IPS-18c (cell line): ENCODE data around the gene ARMC7.
A peak's percentile ranks its signal among the peaks of the same experiment; 100 is the strongest.
"Not testable (repeated sequence)": the region's sequence is repeated elsewhere in the genome, so short reads cannot be mapped to it uniquely, and the experiment has no call there.

ENCODE experiments used
- H3K4me3 ChIP-seq: 2 replicates; pipeline ENCODE4 v1.7.0; 2013; ENCODE audit warnings: low read depth, mild to moderate bottlenecking, low read length, moderate library complexity; ENCODE audit not compliant: insufficient read depth
- H3K9me3 ChIP-seq: one replicate; pipeline ENCODE4 v1.6.1; 2013; ENCODE audit warnings: mild to moderate bottlenecking, low read length, moderate library complexity; ENCODE audit not compliant: control insufficient read depth, insufficient read depth

The ARMC7 gene

GRCh38 chr17:75109407-75110233 is at the start of gene ARMC7:
Gene ARMC7, plus strand, starts transcription at chr17:75109969. Its CDS starts 320 bp downstream, at chr17:75110289.
- Histone ChIP-seq H3K4me3 (peak within 1 kb of the TSS; percentile 85), H3K9me3 (no peaks in the 10 kb centered on the region)

- Histone ChIP-seq H3K4me3 (no peak overlapping the region), H3K9me3 (no peaks in the 10 kb centered on the region)
Measured at GRCh38 chr17:75060434-75061054, 49.2 kb upstream of the ARMC7 start.

GRCh38 chr17:75061055-75061438 is 48.7 kb upstream of the ARMC7 start:
- Histone ChIP-seq H3K9me3 (no peaks in the 10 kb centered on the region), H3K4me3 (no peak overlapping the region)

- Histone ChIP-seq H3K4me3 (no peak overlapping the region), H3K9me3 (no peaks in the 10 kb centered on the region)
Measured at GRCh38 chr17:75061618-75062017, 48.2 kb upstream of the ARMC7 start.

- no peak overlapping the region for H3K4me3 ChIP-seq
- H3K9me3 ChIP-seq, result no peaks in the 10 kb centered on the region
Measured at GRCh38 chr17:75063201-75063600, 46.6 kb upstream of the ARMC7 start.

GRCh38 chr17:75063626-75064025 is 46.1 kb upstream of the ARMC7 start:
- Histone ChIP-seq H3K4me3 (no peak overlapping the region), H3K9me3 (no peaks in the 10 kb centered on the region)

- no peak overlapping the region for H3K4me3 ChIP-seq
- H3K9me3 ChIP-seq, result no peaks in the 10 kb centered on the region
Measured at GRCh38 chr17:75064040-75064439, 45.7 kb upstream of the ARMC7 start.

GRCh38 chr17:75064460-75064859 is 45.3 kb upstream of the ARMC7 start:
- Histone ChIP-seq H3K4me3 (no peak overlapping the region), H3K9me3 (no peaks in the 10 kb centered on the region)

- Histone ChIP-seq H3K4me3 (no peak overlapping the region), H3K9me3 (no peaks in the 10 kb centered on the region)
Measured at GRCh38 chr17:75064867-75065561, 44.8 kb upstream of the ARMC7 start.

GRCh38 chr17:75065562-75066151 is 44.1 kb upstream of the ARMC7 start:
- no peak overlapping the region for H3K4me3 ChIP-seq
- H3K9me3 ChIP-seq, result no peaks in the 10 kb centered on the region

GRCh38 chr17:75067856-75068255 is 41.9 kb upstream of the ARMC7 start:
- Histone ChIP-seq H3K9me3 (no peaks in the 10 kb centered on the region), H3K4me3 (no peak overlapping the region)

- H3K9me3 ChIP-seq, result no peaks in the 10 kb centered on the region
- H3K4me3 ChIP-seq, result no peak overlapping the region
Measured at GRCh38 chr17:75068750-75069149, 41.0 kb upstream of the ARMC7 start.

GRCh38 chr17:75069783-75070182 is 40.0 kb upstream of the ARMC7 start:
- Histone ChIP-seq H3K9me3 (no peaks in the 10 kb centered on the region), H3K4me3 (no peak overlapping the region)

GRCh38 chr17:75071478-75072271 is 38.1 kb upstream of the ARMC7 start:
- not testable (repeated sequence) for H3K9me3 ChIP-seq, H3K4me3 ChIP-seq

- not testable (repeated sequence) for H3K9me3 ChIP-seq, H3K4me3 ChIP-seq
Measured at GRCh38 chr17:75072909-75073308, 36.9 kb upstream of the ARMC7 start.

- Histone ChIP-seq H3K4me3 (no peak overlapping the region), H3K9me3 (no peaks in the 10 kb centered on the region)
Measured at GRCh38 chr17:75073618-75074047, 36.1 kb upstream of the ARMC7 start.

GRCh38 chr17:75074532-75074931 is 35.2 kb upstream of the ARMC7 start:
- Histone ChIP-seq H3K9me3 (no peaks in the 10 kb centered on the region), H3K4me3 (no peak overlapping the region)
